Activated CD4-positive, alpha-beta T cell treated with anti-CD3 and anti-CD28 coated beads, Interleukin-2, amount 50 U/mL, for 1 hour (primary cell): ENCODE measurements around the gene DHRS4.

Experiments used
- DNase-seq: peaks from one replicate; pipeline ENCODE4 v3.0.0-alpha.2; 2020

The DHRS4 gene

GRCh38 chr14:23953464-23954278, at the start of gene DHRS4:
DHRS4 (plus strand) TSS chr14:23953770; CDS start chr14:23953789, 19 bp downstream.
- peak; percentile 76 for DNase-seq

GRCh38 chr14:23910101-23910875, 43.3 kb upstream of the DHRS4 start:
- DNase-seq: no peak

- no peak for DNase-seq
Observed at GRCh38 chr14:23910876-23911210, 42.7 kb upstream of the DHRS4 start.

GRCh38 chr14:23915559-23915958, 38.0 kb upstream of the DHRS4 start:
- DNase-seq: no peak

GRCh38 chr14:23916004-23916403, 37.6 kb upstream of the DHRS4 start:
- no peak for DNase-seq

- no peak for DNase-seq
Observed at GRCh38 chr14:23916446-23916845, 37.1 kb upstream of the DHRS4 start.

- DNase-seq: no peak
Observed at GRCh38 chr14:23922545-23922944, 31.0 kb upstream of the DHRS4 start.

- no peak for DNase-seq
Observed at GRCh38 chr14:23925523-23926075, 28.0 kb upstream of the DHRS4 start.

GRCh38 chr14:23926543-23926942, 27.0 kb upstream of the DHRS4 start:
- DNase-seq: no peak

GRCh38 chr14:23929136-23929535, 24.4 kb upstream of the DHRS4 start:
- no peak for DNase-seq

- peak; percentile 85 for DNase-seq
Observed at GRCh38 chr14:23929822-23930294, 23.7 kb upstream of the DHRS4 start.

GRCh38 chr14:23930742-23931141, 22.8 kb upstream of the DHRS4 start:
- no peak for DNase-seq

- no peak for DNase-seq
Observed at GRCh38 chr14:23931721-23932289, 21.8 kb upstream of the DHRS4 start.

GRCh38 chr14:23932639-23933038, 20.9 kb upstream of the DHRS4 start:
- no peak for DNase-seq

- DNase-seq: no peak
Observed at GRCh38 chr14:23933108-23933741, 20.3 kb upstream of the DHRS4 start.

GRCh38 chr14:23933742-23934128, 19.8 kb upstream of the DHRS4 start:
- no peak for DNase-seq

GRCh38 chr14:23935158-23935557, 18.4 kb upstream of the DHRS4 start:
- no peak for DNase-seq

- no peak for DNase-seq
Observed at GRCh38 chr14:23936084-23936829, 17.3 kb upstream of the DHRS4 start.

- DNase-seq: no peak
Observed at GRCh38 chr14:23937203-23937602, 16.4 kb upstream of the DHRS4 start.

GRCh38 chr14:23938823-23939222, 14.7 kb upstream of the DHRS4 start:
- DNase-seq: no peak

GRCh38 chr14:23939607-23940326, 13.8 kb upstream of the DHRS4 start:
- no peak for DNase-seq

- no peak for DNase-seq
Observed at GRCh38 chr14:23941230-23941629, 12.3 kb upstream of the DHRS4 start.
